Nephron progenitor cell (in vitro differentiated cells): ENCODE data around the gene TEKT5.
"Not testable (repeated sequence)": the region's sequence is repeated elsewhere in the genome, so short reads cannot be mapped to it uniquely, and the experiment has no call there.

Experiments used
- DNase-seq: peaks from one replicate; pipeline ENCODE4 v3.0.0; 2021
- H3K27ac Mint-ChIP-seq: 2 replicates; pipeline ENCODE4 v1.8.0; 2021; ENCODE audit warnings: mild to moderate bottlenecking, moderate library complexity, mixed read lengths
- H3K27me3 Mint-ChIP-seq: 2 replicates; pipeline ENCODE4 v1.8.0; 2021; ENCODE audit warnings: mild to moderate bottlenecking, low read depth, mixed read lengths; ENCODE audit not compliant: poor library complexity
- H3K36me3 Mint-ChIP-seq: 2 replicates; pipeline ENCODE4 v1.8.0; 2021; ENCODE audit warnings: low read depth, mixed read lengths
- H3K4me1 Mint-ChIP-seq: 2 replicates; pipeline ENCODE4 v1.8.0; 2021; ENCODE audit warnings: mixed read lengths
- H3K4me3 Mint-ChIP-seq: 2 replicates; pipeline ENCODE4 v1.8.0; 2021; ENCODE audit warnings: mild to moderate bottlenecking, moderate library complexity, mixed read lengths
- H3K9me3 Mint-ChIP-seq: 2 replicates; pipeline ENCODE4 v1.8.0; 2021; ENCODE audit warnings: mild to moderate bottlenecking, moderate library complexity, mixed read lengths
- CTCF ChIP-seq: fragments of 200-600 bp; sonication (generic); IDR thresholded peaks from 2 replicates; pipeline ENCODE4 v1.5.0; 2021; ENCODE audit warnings: antibody characterized with exemption

TEKT5 gene

GRCh38 chr16:10694830-10695229 lies at the start of gene TEKT5:
TEKT5 (minus strand) TSS chr16:10694930; CDS start chr16:10694873, 57 bp downstream.
- DNase-seq = no peak
- peaks cover 14% of the 10 kb centered on the region for H3K27me3 Mint-ChIP-seq
- H3K27ac Mint-ChIP-seq = no peak within 1 kb of the TSS
- H3K9me3 Mint-ChIP-seq = peaks cover 8% of the 10 kb centered on the region
- TF ChIP-seq CTCF = no peak
- no peaks in the 10 kb centered on the region for H3K4me1 Mint-ChIP-seq
- no peaks in the 10 kb centered on the region for H3K36me3 Mint-ChIP-seq
- H3K4me3 Mint-ChIP-seq = no peak within 1 kb of the TSS

- Mint-ChIP-seq H3K27me3 (peaks cover 6% of the 10 kb centered on the region), H3K27ac (peak within 1 kb of the TSS; percentile 99), H3K9me3 (no peaks in the 10 kb centered on the region), H3K4me1 (peaks cover 74% of the 10 kb centered on the region), H3K36me3 (peaks cover 5% of the 10 kb centered on the region), H3K4me3 (peak within 1 kb of the TSS; percentile 89)
- peak; percentile 100 for DNase-seq
- TF ChIP-seq CTCF = no peak
Observed at GRCh38 chr16:10743610-10744369, 49.1 kb upstream of the TEKT5 start, which contains the start of gene NUBP1. NUBP1 (plus strand) TSS chr16:10743842; CDS start chr16:10743864, 22 bp downstream.

- peak overlapping the region; percentile 89 for H3K4me3 Mint-ChIP-seq
- no peak for DNase-seq
- TF ChIP-seq CTCF = no peak
- H3K27me3 Mint-ChIP-seq = peaks cover 6% of the 10 kb centered on the region
- H3K9me3 Mint-ChIP-seq = no peaks in the 10 kb centered on the region
- peak overlapping the region; percentile 99 for H3K27ac Mint-ChIP-seq
- peaks cover 77% of the 10 kb centered on the region for H3K4me1 Mint-ChIP-seq
- peaks cover 1% of the 10 kb centered on the region for H3K36me3 Mint-ChIP-seq
Observed at GRCh38 chr16:10743227-10743609, 48.5 kb upstream of the TEKT5 start.

- Mint-ChIP-seq H3K36me3 (no peaks in the 10 kb centered on the region), H3K4me1 (peaks cover 89% of the 10 kb centered on the region), H3K4me3 (no peak overlapping the region), H3K27me3 (peaks cover 9% of the 10 kb centered on the region), H3K9me3 (no peaks in the 10 kb centered on the region), H3K27ac (no peak overlapping the region)
- no peak for DNase-seq
- no peak for TF ChIP-seq CTCF
Observed at GRCh38 chr16:10741844-10742243, 47.1 kb upstream of the TEKT5 start.

- not testable (repeated sequence) for H3K36me3 Mint-ChIP-seq, H3K9me3 Mint-ChIP-seq, H3K27me3 Mint-ChIP-seq, DNase-seq
- H3K4me3 Mint-ChIP-seq = peak overlapping the region; percentile 52
- H3K4me1 Mint-ChIP-seq = peaks cover 84% of the 10 kb centered on the region
- peak overlapping the region; percentile 95 for H3K27ac Mint-ChIP-seq
Observed at GRCh38 chr16:10741249-10741648, 46.5 kb upstream of the TEKT5 start.

- Mint-ChIP-seq H3K36me3 (no peaks in the 10 kb centered on the region), H3K4me3 (peak overlapping the region; percentile 52), H3K27me3 (peaks cover 9% of the 10 kb centered on the region), H3K4me1 (peaks cover 80% of the 10 kb centered on the region), H3K9me3 (no peaks in the 10 kb centered on the region), H3K27ac (peak overlapping the region; percentile 95)
- no peak for DNase-seq
- TF ChIP-seq CTCF = no peak
Observed at GRCh38 chr16:10740845-10741208, 46.1 kb upstream of the TEKT5 start.
